Measurements from ENCODE around the gene MAP3K12.

Gene MAP3K12

DNA sequence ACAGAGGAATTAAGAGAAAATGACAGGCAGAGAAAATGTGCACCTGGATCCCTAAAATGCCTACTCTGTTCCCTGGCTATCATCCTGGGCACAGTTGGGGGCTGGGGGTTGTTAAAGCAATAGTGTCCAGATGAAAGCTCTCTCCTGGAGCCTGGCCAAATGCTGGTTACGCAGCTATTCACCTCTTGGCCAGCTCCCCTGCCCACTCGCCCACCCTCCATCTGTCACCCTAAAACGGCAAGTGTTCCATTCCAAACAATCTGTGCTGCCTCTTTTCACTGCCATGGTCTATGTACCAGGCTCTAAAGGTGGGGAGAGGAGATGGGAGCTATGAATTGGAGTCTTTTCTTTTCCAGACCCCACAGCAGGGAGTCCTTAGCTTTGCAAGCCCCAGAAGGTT, 32.8 kb upstream of the MAP3K12 start:
- TF ChIP-seq EGR1 (IDR thresholded peaks at IDR 0.05) (no peak), RAD21 (IDR thresholded peaks at IDR 0.05; ENCODE audit: low read depth) (no peak)
- TF ChIP-seq, protein P1, sequence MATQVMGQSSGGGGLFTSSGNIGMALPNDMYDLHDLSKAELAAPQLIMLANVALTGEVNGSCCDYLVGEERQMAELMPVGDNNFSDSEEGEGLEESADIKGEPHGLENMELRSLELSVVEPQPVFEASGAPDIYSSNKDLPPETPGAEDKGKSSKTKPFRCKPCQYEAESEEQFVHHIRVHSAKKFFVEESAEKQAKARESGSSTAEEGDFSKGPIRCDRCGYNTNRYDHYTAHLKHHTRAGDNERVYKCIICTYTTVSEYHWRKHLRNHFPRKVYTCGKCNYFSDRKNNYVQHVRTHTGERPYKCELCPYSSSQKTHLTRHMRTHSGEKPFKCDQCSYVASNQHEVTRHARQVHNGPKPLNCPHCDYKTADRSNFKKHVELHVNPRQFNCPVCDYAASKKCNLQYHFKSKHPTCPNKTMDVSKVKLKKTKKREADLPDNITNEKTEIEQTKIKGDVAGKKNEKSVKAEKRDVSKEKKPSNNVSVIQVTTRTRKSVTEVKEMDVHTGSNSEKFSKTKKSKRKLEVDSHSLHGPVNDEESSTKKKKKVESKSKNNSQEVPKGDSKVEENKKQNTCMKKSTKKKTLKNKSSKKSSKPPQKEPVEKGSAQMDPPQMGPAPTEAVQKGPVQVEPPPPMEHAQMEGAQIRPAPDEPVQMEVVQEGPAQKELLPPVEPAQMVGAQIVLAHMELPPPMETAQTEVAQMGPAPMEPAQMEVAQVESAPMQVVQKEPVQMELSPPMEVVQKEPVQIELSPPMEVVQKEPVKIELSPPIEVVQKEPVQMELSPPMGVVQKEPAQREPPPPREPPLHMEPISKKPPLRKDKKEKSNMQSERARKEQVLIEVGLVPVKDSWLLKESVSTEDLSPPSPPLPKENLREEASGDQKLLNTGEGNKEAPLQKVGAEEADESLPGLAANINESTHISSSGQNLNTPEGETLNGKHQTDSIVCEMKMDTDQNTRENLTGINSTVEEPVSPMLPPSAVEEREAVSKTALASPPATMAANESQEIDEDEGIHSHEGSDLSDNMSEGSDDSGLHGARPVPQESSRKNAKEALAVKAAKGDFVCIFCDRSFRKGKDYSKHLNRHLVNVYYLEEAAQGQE (IDR thresholded peaks at IDR 0.05; ENCODE audit: low read depth) = no peak
- TF ChIP-seq, protein P2, sequence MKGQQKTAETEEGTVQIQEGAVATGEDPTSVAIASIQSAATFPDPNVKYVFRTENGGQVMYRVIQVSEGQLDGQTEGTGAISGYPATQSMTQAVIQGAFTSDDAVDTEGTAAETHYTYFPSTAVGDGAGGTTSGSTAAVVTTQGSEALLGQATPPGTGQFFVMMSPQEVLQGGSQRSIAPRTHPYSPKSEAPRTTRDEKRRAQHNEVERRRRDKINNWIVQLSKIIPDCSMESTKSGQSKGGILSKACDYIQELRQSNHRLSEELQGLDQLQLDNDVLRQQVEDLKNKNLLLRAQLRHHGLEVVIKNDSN (IDR thresholded peaks at IDR 0.05) = no peak

DNA sequence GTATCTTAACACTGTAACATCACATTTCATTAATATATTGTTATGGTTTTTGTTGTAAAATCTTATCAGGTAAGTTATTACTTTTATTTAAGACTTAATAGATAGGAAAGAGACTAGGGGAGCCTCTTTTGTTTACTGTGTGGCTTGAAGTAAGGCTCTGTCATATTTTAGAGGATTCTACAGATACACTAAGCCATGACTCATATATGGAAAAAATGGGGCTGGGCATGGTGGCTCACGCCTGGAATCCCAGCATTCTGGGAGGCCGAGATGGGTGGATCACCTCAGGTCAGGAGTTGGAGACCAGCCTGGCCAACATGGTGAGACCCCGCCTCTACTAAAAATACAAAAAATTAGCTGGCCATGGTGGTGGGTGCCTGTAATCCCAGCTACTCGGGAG, 31.7 kb upstream of the MAP3K12 start:
- TF ChIP-seq CEBPB (IDR thresholded peaks at IDR 0.05) = no peak
- no peak for TF ChIP-seq TEAD4 (IDR thresholded peaks at IDR 0.05)
- no peak for TF ChIP-seq CREB1 (IDR thresholded peaks at IDR 0.05; ENCODE audit: low read depth)
- no peak for TF ChIP-seq TCF12 (IDR thresholded peaks at IDR 0.05; ENCODE audit: low read depth)
- TF ChIP-seq, protein P3, sequence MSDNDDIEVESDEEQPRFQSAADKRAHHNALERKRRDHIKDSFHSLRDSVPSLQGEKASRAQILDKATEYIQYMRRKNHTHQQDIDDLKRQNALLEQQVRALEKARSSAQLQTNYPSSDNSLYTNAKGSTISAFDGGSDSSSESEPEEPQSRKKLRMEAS (IDR thresholded peaks at IDR 0.05) = no peak
- TF ChIP-seq, protein P1 (IDR thresholded peaks at IDR 0.05; ENCODE audit: low read depth) = no peak
- TF ChIP-seq, protein P2 (IDR thresholded peaks at IDR 0.05) = no peak
- no peak for TF ChIP-seq FOXM1 (IDR thresholded peaks at IDR 0.05; ENCODE audit: borderline replicate concordance, low read depth)

DNA sequence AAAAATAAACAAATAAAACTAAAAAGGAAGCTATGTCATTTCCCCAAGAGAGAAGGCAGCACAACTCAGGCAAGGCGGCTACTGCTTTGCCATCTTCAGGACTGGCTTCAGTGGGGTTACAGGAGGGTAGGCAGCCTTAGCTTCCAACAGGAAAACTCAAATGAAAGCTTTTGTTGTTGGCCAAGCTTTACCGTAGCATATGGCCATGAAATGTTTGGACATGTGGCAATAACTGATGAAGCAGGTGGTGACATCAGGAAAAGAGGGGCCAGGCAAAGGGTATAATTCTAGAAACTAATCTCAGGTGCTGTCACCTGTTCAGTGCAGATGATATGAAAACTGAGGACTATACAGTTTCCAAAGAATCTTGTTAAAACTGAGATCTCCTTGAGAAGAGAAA, 30.8 kb upstream of the MAP3K12 start:
- TF ChIP-seq ZBTB7A (IDR thresholded peaks at IDR 0.05; ENCODE audit: low read depth) (no peak), EP300 (IDR thresholded peaks at IDR 0.05; ENCODE audit: borderline replicate concordance) (no peak), CREB1 (IDR thresholded peaks at IDR 0.05; ENCODE audit: low read depth) (no peak), TAF1 (IDR thresholded peaks at IDR 0.05; ENCODE audit: low read depth) (no peak), FOXM1 (IDR thresholded peaks at IDR 0.05; ENCODE audit: borderline replicate concordance, low read depth) (no peak)
- TF ChIP-seq, protein P3 (IDR thresholded peaks at IDR 0.05) = no peak
- TF ChIP-seq, protein P1 (IDR thresholded peaks at IDR 0.05; ENCODE audit: low read depth) = no peak

DNA sequence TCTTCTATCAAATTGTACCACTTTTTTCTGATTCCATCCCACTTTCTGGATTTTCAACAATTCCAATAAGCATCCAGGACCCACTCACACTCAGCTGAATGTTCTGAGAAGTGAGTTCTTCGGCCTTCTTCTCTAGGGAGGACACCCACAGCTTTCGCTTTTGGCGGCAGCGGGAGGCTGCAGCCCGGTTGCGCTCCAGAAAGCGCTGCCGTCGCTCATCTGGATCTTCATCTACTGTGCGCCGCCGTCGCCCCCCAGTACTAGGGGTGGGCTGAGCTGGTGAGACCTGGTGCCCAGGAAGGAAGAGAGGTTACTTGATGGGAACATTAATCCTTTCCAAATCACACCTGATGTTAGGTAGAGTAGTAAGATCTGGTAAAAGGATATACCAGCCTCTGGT, 25.2 kb upstream of the MAP3K12 start:
- no peak for TF ChIP-seq TEAD4 (IDR thresholded peaks at IDR 0.05)
- TF ChIP-seq FOXM1 (IDR thresholded peaks at IDR 0.05; ENCODE audit: borderline replicate concordance, low read depth) = no peak
- TF ChIP-seq, protein P3 (IDR thresholded peaks at IDR 0.05) = no peak
- TF ChIP-seq CREB1 (IDR thresholded peaks at IDR 0.05; ENCODE audit: low read depth) = no peak
- TF ChIP-seq ZBTB7A (IDR thresholded peaks at IDR 0.05; ENCODE audit: low read depth) = no peak
- TF ChIP-seq TAF1 (IDR thresholded peaks at IDR 0.05; ENCODE audit: low read depth) = no peak
- no peak for TF ChIP-seq YY1 (IDR thresholded peaks at IDR 0.05; ENCODE audit: low read depth)
- no peak for TF ChIP-seq RAD21 (IDR thresholded peaks at IDR 0.05; ENCODE audit: low read depth)
- no peak for TF ChIP-seq TCF12 (IDR thresholded peaks at IDR 0.05; ENCODE audit: low read depth)
- TF ChIP-seq CEBPB (IDR thresholded peaks at IDR 0.05) = no peak
- no peak for TF ChIP-seq EGR1 (IDR thresholded peaks at IDR 0.05)

DNA sequence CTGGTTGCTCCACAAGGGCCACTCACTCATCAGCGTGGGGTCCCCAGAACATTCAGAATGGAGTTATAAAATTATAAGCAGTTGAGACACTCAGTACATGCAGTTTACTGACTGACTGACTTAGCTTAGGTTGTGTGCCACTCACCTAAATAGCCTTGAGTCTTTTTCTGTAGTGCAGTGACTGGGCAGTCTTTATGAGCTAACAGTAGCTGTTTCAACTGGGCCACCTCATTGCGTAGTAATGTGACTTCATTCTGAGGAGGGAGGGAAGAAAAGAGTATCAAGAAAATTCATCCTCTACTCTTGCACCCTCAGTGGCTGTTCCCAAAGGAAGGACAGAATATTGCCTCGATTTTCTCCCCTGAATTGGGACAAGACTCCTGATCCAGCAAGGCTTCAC, 23.9 kb upstream of the MAP3K12 start:
- TF ChIP-seq, protein P1 (IDR thresholded peaks at IDR 0.05; ENCODE audit: low read depth) = no peak

All from Ishikawa (cell line).